Retinal pigment epithelial cell (primary cell): ENCODE results near the gene ST6GALNAC6.

ENCODE experiments used
- DNase-seq: peaks from one replicate; pipeline ENCODE4 v3.0.0-alpha.2; 2010; ENCODE audit warnings: low read depth
- H3K4me3 ChIP-seq: 2 replicates; pipeline ENCODE4 v1.5.1; 2011; ENCODE audit warnings: mild to moderate bottlenecking, low read length, control low read depth, moderate library complexity
- CTCF ChIP-seq: conservative IDR thresholded peaks from 2 replicates; pipeline ENCODE4 v1.5.1; 2011; ENCODE audit warnings: low read depth, low read length, control low read depth, inconsistent platforms

ST6GALNAC6 gene

GRCh38 chr9:127938298-127938690 is 38.9 kb upstream of the ST6GALNAC6 start:
- TF ChIP-seq CTCF = no peak
- no peak for DNase-seq

GRCh38 chr9:127937388-127938297 is 38.2 kb upstream of the ST6GALNAC6 start, which contains the start of gene DPM2:
Gene DPM2, minus strand, starts transcription at chr9:127937854. Its CDS starts 34 bp downstream, at chr9:127937820.
- DNase-seq = no peak
- H3K4me3 ChIP-seq = peak within 1 kb of the TSS; percentile 92
- TF ChIP-seq CTCF = no peak

More at GRCh38 chr9:127938298-127938690, 38.9 kb upstream of the ST6GALNAC6 start:
- H3K4me3 ChIP-seq = peak overlapping the region; percentile 92

DNA sequence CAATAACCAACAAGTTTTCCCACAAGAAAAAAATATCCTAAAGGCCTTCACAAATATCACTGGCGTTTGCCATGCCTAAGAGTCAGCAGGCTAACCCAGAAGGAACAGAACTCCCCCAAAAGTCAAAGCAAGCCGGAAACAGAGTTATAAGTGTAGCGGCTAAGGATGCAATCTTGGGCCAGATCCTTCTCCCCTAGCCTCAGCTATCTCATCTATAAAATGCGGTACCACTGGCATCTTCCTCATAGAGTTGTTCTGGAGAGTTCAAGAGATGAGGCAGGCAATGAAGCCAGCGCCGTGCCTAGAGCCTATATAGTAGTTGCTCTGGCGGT is 37.6 kb upstream of the ST6GALNAC6 start:
- no peak for TF ChIP-seq CTCF
- DNase-seq = no peak
- peak overlapping the region; percentile 92 for H3K4me3 ChIP-seq

GRCh38 chr9:127936347-127936852 is 37.0 kb upstream of the ST6GALNAC6 start:
- DNase-seq = no peak
- H3K4me3 ChIP-seq = peak overlapping the region; percentile 92
- TF ChIP-seq CTCF = no peak

- DNase-seq = no peak
- no peak overlapping the region for H3K4me3 ChIP-seq
- TF ChIP-seq CTCF = no peak
Observed at GRCh38 chr9:127935765-127936221, 36.4 kb upstream of the ST6GALNAC6 start.

- TF ChIP-seq CTCF = no peak
- no peak for DNase-seq
- no peak overlapping the region for H3K4me3 ChIP-seq
Observed at GRCh38 chr9:127934986-127935385, 35.6 kb upstream of the ST6GALNAC6 start.

DNA sequence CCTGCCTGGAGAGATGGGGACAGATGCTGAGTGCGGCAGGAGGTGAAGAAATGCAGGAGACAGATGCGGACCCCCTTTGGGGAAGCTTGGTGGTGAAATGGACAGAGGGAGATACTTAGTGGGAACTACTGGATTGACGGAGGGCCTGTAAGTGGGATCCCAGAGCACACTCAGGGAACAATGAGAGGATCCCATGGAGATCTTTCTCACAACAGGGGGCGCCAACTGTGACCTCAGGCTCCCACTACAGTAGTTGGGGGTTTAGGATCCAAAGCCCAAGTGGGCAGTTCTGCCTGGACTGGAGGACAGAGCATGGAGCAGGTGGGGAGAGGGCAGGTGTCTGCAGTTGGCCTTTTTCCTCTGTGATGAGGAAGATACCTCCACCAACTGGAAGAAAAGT is 34.8 kb upstream of the ST6GALNAC6 start:
- DNase-seq = no peak
- TF ChIP-seq CTCF = peak; percentile 5
- no peak overlapping the region for H3K4me3 ChIP-seq
